Measurements from ENCODE around the gene CRIM1.
A peak's percentile ranks its signal among the peaks of the same experiment; 100 is the strongest.

CRIM1 gene

GRCh38 chr2:36550006-36550405 lies 194.4 kb downstream of the CRIM1 start:
- Histone ChIP-seq H3K4me3 (ENCODE audit: low read length in 2 of 2) (no peak overlapping the region), H3K4me1 (ENCODE audit: control insufficient read depth in 2 of 2, insufficient read depth in 2 of 2, low read length in 2 of 2) (no peaks in the 10 kb centered on the region), H3K27me3 (ENCODE audit: control insufficient read depth in 2 of 2, insufficient read depth in 2 of 2, low read length in 2 of 2) (no peaks in the 10 kb centered on the region), H3K9ac (ENCODE audit: low read depth in 1 of 2, low read length in 2 of 2) (no peak overlapping the region), H3K27ac (ENCODE audit: low read depth in 2 of 2, low read length in 2 of 2) (no peak overlapping the region), H3K36me3 (ENCODE audit: control insufficient read depth in 2 of 2, insufficient read depth in 2 of 2, low read length in 2 of 2) (peaks cover 54 to 55% of the 10 kb centered on the region in 2 donors), H3K9me3 (ENCODE audit: control insufficient read depth in 2 of 2, low read length in 2 of 2) (no peaks in the 10 kb centered on the region)

GRCh38 chr2:36553683-36554082 lies 198.1 kb downstream of the CRIM1 start:
- Histone ChIP-seq H3K36me3 (ENCODE audit: control insufficient read depth in 2 of 2, insufficient read depth in 2 of 2, low read length in 2 of 2) (peaks cover 35 to 50% of the 10 kb centered on the region in 2 donors), H3K27ac (ENCODE audit: low read depth in 2 of 2, low read length in 2 of 2) (no peak overlapping the region)

GRCh38 chr2:36554531-36554930 lies 199.0 kb downstream of the CRIM1 start:
- no peak overlapping the region for H3K4me3 ChIP-seq (ENCODE audit: low read length in 2 of 2)
- no peak overlapping the region for H3K27ac ChIP-seq (ENCODE audit: low read depth in 2 of 2, low read length in 2 of 2)
- H3K9ac ChIP-seq (ENCODE audit: low read depth in 1 of 2, low read length in 2 of 2) = no peak overlapping the region
- H3K27me3 ChIP-seq (ENCODE audit: control insufficient read depth in 2 of 2, insufficient read depth in 2 of 2, low read length in 2 of 2) = no peaks in the 10 kb centered on the region
- no peaks in the 10 kb centered on the region for H3K9me3 ChIP-seq (ENCODE audit: control insufficient read depth in 2 of 2, low read length in 2 of 2)
- no peaks in the 10 kb centered on the region for H3K4me1 ChIP-seq (ENCODE audit: control insufficient read depth in 2 of 2, insufficient read depth in 2 of 2, low read length in 2 of 2)
- peaks cover 42 to 43% of the 10 kb centered on the region in 2 donors for H3K36me3 ChIP-seq (ENCODE audit: control insufficient read depth in 2 of 2, insufficient read depth in 2 of 2, low read length in 2 of 2)

More at GRCh38 chr2:36553683-36554082, 198.1 kb downstream of the CRIM1 start:
- H3K9ac ChIP-seq (ENCODE audit: low read depth in 1 of 2, low read length in 2 of 2) = no peak overlapping the region
- H3K4me1 ChIP-seq (ENCODE audit: control insufficient read depth in 2 of 2, insufficient read depth in 2 of 2, low read length in 2 of 2) = no peaks in the 10 kb centered on the region
- H3K9me3 ChIP-seq (ENCODE audit: control insufficient read depth in 2 of 2, low read length in 2 of 2) = no peaks in the 10 kb centered on the region
- H3K4me3 ChIP-seq (ENCODE audit: low read length in 2 of 2) = no peak overlapping the region
- no peaks in the 10 kb centered on the region for H3K27me3 ChIP-seq (ENCODE audit: control insufficient read depth in 2 of 2, insufficient read depth in 2 of 2, low read length in 2 of 2)

GRCh38 chr2:36555789-36556188 lies 200.2 kb downstream of the CRIM1 start:
- H3K27ac ChIP-seq (ENCODE audit: low read depth in 2 of 2, low read length in 2 of 2) = no peak overlapping the region
- no peak overlapping the region for H3K4me3 ChIP-seq (ENCODE audit: low read length in 2 of 2)
- H3K9me3 ChIP-seq (ENCODE audit: control insufficient read depth in 2 of 2, low read length in 2 of 2) = no peaks in the 10 kb centered on the region
- no peaks in the 10 kb centered on the region for H3K27me3 ChIP-seq (ENCODE audit: control insufficient read depth in 2 of 2, insufficient read depth in 2 of 2, low read length in 2 of 2)
- no peaks in the 10 kb centered on the region for H3K4me1 ChIP-seq (ENCODE audit: control insufficient read depth in 2 of 2, insufficient read depth in 2 of 2, low read length in 2 of 2)
- H3K36me3 ChIP-seq (ENCODE audit: control insufficient read depth in 2 of 2, insufficient read depth in 2 of 2, low read length in 2 of 2) = peaks cover 39 to 43% of the 10 kb centered on the region in 2 donors
- H3K9ac ChIP-seq (ENCODE audit: low read depth in 1 of 2, low read length in 2 of 2) = no peak overlapping the region

- Histone ChIP-seq H3K9me3 (ENCODE audit: control insufficient read depth in 2 of 2, low read length in 2 of 2) (no peaks in the 10 kb centered on the region), H3K9ac (ENCODE audit: low read depth in 1 of 2, low read length in 2 of 2) (no peak overlapping the region), H3K27me3 (ENCODE audit: control insufficient read depth in 2 of 2, insufficient read depth in 2 of 2, low read length in 2 of 2) (no peaks in the 10 kb centered on the region), H3K27ac (ENCODE audit: low read depth in 2 of 2, low read length in 2 of 2) (no peak overlapping the region), H3K4me3 (ENCODE audit: low read length in 2 of 2) (no peak overlapping the region), H3K36me3 (ENCODE audit: control insufficient read depth in 2 of 2, insufficient read depth in 2 of 2, low read length in 2 of 2) (peaks cover 29 to 40% of the 10 kb centered on the region in 2 donors), H3K4me1 (ENCODE audit: control insufficient read depth in 2 of 2, insufficient read depth in 2 of 2, low read length in 2 of 2) (peaks cover 7 to 9% of the 10 kb centered on the region in 2 donors)
These were observed 201.3 kb downstream of the CRIM1 start for GRCh38 chr2:36556842-36557241.

- Histone ChIP-seq H3K36me3 (ENCODE audit: control insufficient read depth in 2 of 2, insufficient read depth in 2 of 2, low read length in 2 of 2) (peaks cover 20 to 22% of the 10 kb centered on the region in 2 donors), H3K27ac (ENCODE audit: low read depth in 2 of 2, low read length in 2 of 2) (no peak overlapping the region), H3K27me3 (ENCODE audit: control insufficient read depth in 2 of 2, insufficient read depth in 2 of 2, low read length in 2 of 2) (no peaks in the 10 kb centered on the region), H3K9ac (ENCODE audit: low read depth in 1 of 2, low read length in 2 of 2) (no peak overlapping the region), H3K4me3 (ENCODE audit: low read length in 2 of 2) (no peak overlapping the region), H3K9me3 (ENCODE audit: control insufficient read depth in 2 of 2, low read length in 2 of 2) (no peaks in the 10 kb centered on the region), H3K4me1 (ENCODE audit: control insufficient read depth in 2 of 2, insufficient read depth in 2 of 2, low read length in 2 of 2) (peaks cover 7 to 10% of the 10 kb centered on the region in 2 donors)
These were observed 203.8 kb downstream of the CRIM1 start for GRCh38 chr2:36559221-36559942.

- Histone ChIP-seq H3K27ac (ENCODE audit: low read depth in 2 of 2, low read length in 2 of 2) (no peak overlapping the region), H3K27me3 (ENCODE audit: control insufficient read depth in 2 of 2, insufficient read depth in 2 of 2, low read length in 2 of 2) (no peaks in the 10 kb centered on the region), H3K4me3 (ENCODE audit: low read length in 2 of 2) (no peak overlapping the region), H3K9me3 (ENCODE audit: control insufficient read depth in 2 of 2, low read length in 2 of 2) (no peaks in the 10 kb centered on the region), H3K4me1 (ENCODE audit: control insufficient read depth in 2 of 2, insufficient read depth in 2 of 2, low read length in 2 of 2) (peaks cover 7 to 10% of the 10 kb centered on the region in 2 donors), H3K36me3 (ENCODE audit: control insufficient read depth in 2 of 2, insufficient read depth in 2 of 2, low read length in 2 of 2) (peaks cover 9 to 19% of the 10 kb centered on the region in 2 donors), H3K9ac (ENCODE audit: low read depth in 1 of 2, low read length in 2 of 2) (no peak overlapping the region)
These were observed 205.1 kb downstream of the CRIM1 start for GRCh38 chr2:36560726-36561125.

- peak overlapping the region; percentile 58 to 60 for H3K27ac ChIP-seq (ENCODE audit: low read depth in 2 of 2, low read length in 2 of 2)
- H3K9ac ChIP-seq (ENCODE audit: low read depth in 1 of 2, low read length in 2 of 2) = no peak overlapping the region
- H3K27me3 ChIP-seq (ENCODE audit: control insufficient read depth in 2 of 2, insufficient read depth in 2 of 2, low read length in 2 of 2) = no peaks in the 10 kb centered on the region
- H3K36me3 ChIP-seq (ENCODE audit: control insufficient read depth in 2 of 2, insufficient read depth in 2 of 2, low read length in 2 of 2) = peaks cover 8 to 23% of the 10 kb centered on the region in 2 donors
- H3K9me3 ChIP-seq (ENCODE audit: control insufficient read depth in 2 of 2, low read length in 2 of 2) = no peaks in the 10 kb centered on the region
- no peak overlapping the region for H3K4me3 ChIP-seq (ENCODE audit: low read length in 2 of 2)
- H3K4me1 ChIP-seq (ENCODE audit: control insufficient read depth in 2 of 2, insufficient read depth in 2 of 2, low read length in 2 of 2) = peaks cover 7 to 10% of the 10 kb centered on the region in 2 donors
These were observed 205.8 kb downstream of the CRIM1 start for GRCh38 chr2:36561237-36561944.

- no peak overlapping the region for H3K27ac ChIP-seq (ENCODE audit: low read depth in 2 of 2, low read length in 2 of 2)
- H3K36me3 ChIP-seq (ENCODE audit: control insufficient read depth in 2 of 2, insufficient read depth in 2 of 2, low read length in 2 of 2) = peaks cover 14 to 23% of the 10 kb centered on the region in 2 donors
These were observed 206.7 kb downstream of the CRIM1 start for GRCh38 chr2:36562240-36562639.

GRCh38 chr2:36562973-36563532 lies 207.5 kb downstream of the CRIM1 start:
- H3K9ac ChIP-seq (ENCODE audit: low read depth in 1 of 2, low read length in 2 of 2) = no peak overlapping the region
- H3K4me1 ChIP-seq (ENCODE audit: control insufficient read depth in 2 of 2, insufficient read depth in 2 of 2, low read length in 2 of 2) = peaks cover 7 to 10% of the 10 kb centered on the region in 2 donors
- peaks cover 12 to 23% of the 10 kb centered on the region in 2 donors for H3K36me3 ChIP-seq (ENCODE audit: control insufficient read depth in 2 of 2, insufficient read depth in 2 of 2, low read length in 2 of 2)
- H3K27ac ChIP-seq (ENCODE audit: low read depth in 2 of 2, low read length in 2 of 2) = no peak overlapping the region
- no peaks in the 10 kb centered on the region for H3K9me3 ChIP-seq (ENCODE audit: control insufficient read depth in 2 of 2, low read length in 2 of 2)
- H3K4me3 ChIP-seq (ENCODE audit: low read length in 2 of 2) = no peak overlapping the region
- H3K27me3 ChIP-seq (ENCODE audit: control insufficient read depth in 2 of 2, insufficient read depth in 2 of 2, low read length in 2 of 2) = no peaks in the 10 kb centered on the region

More at GRCh38 chr2:36562240-36562639, 206.7 kb downstream of the CRIM1 start:
- H3K9me3 ChIP-seq (ENCODE audit: control insufficient read depth in 2 of 2, low read length in 2 of 2) = no peaks in the 10 kb centered on the region
- H3K4me1 ChIP-seq (ENCODE audit: control insufficient read depth in 2 of 2, insufficient read depth in 2 of 2, low read length in 2 of 2) = peaks cover 7 to 10% of the 10 kb centered on the region in 2 donors
- H3K4me3 ChIP-seq (ENCODE audit: low read length in 2 of 2) = no peak overlapping the region
- H3K9ac ChIP-seq (ENCODE audit: low read depth in 1 of 2, low read length in 2 of 2) = no peak overlapping the region
- H3K27me3 ChIP-seq (ENCODE audit: control insufficient read depth in 2 of 2, insufficient read depth in 2 of 2, low read length in 2 of 2) = no peaks in the 10 kb centered on the region

All from mucosa of rectum (tissue), 2 donors.